ENCODE measurements around the gene APOO. TPM values are rescaled to one million over a fixed set of nuclear protein-coding genes. Genes with fewer than 3 reads are reported as not detected.

Gene APOO
- total RNA-seq, 6 donors from 2014 or later = 0.89 to 15.0 (median 12.0) TPM

DNA sequence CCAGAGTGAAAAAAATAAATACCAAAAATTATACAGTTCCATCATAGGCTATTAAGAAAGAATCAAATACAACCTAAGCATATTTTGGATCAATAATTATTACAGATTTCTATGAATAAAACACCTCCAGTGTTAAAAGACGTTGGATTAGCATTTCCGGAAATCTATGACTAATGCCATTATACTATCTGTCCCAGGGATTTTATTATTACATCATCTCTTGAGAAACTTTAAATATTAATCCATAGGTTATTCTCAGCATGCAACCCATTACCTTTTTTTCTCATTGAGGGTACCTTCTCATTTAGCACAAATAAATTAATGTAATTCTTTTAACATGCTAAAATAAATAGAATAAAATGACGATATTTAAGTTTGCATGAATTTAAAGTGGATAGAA is 44.7 kb upstream of the APOO start:
- Histone ChIP-seq H3K9me3 (no peaks in the 10 kb centered on the region), H3K27ac (no peak overlapping the region), H3K27me3 (no peaks in the 10 kb centered on the region), H3K4me1 (no peaks in the 10 kb centered on the region), H3K36me3 (no peaks in the 10 kb centered on the region), H3K4me3 (no peak overlapping the region)
- TF ChIP-seq POLR2AphosphoS5 (IDR thresholded peaks at IDR 0.05) (no peak), POLR2A (IDR thresholded peaks at IDR 0.05) (no peak)
- TF ChIP-seq, protein P1, sequence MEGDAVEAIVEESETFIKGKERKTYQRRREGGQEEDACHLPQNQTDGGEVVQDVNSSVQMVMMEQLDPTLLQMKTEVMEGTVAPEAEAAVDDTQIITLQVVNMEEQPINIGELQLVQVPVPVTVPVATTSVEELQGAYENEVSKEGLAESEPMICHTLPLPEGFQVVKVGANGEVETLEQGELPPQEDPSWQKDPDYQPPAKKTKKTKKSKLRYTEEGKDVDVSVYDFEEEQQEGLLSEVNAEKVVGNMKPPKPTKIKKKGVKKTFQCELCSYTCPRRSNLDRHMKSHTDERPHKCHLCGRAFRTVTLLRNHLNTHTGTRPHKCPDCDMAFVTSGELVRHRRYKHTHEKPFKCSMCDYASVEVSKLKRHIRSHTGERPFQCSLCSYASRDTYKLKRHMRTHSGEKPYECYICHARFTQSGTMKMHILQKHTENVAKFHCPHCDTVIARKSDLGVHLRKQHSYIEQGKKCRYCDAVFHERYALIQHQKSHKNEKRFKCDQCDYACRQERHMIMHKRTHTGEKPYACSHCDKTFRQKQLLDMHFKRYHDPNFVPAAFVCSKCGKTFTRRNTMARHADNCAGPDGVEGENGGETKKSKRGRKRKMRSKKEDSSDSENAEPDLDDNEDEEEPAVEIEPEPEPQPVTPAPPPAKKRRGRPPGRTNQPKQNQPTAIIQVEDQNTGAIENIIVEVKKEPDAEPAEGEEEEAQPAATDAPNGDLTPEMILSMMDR (IDR thresholded peaks at IDR 0.05) = no peak
- ATAC-seq (ENCODE audit: low FRiP score in 2 of 2) = no peak
- 78 to 82% methylated on average over 3 of the region's 3 CpGs for WGBS, 2 donors
- no peak for DNase-seq

DNA sequence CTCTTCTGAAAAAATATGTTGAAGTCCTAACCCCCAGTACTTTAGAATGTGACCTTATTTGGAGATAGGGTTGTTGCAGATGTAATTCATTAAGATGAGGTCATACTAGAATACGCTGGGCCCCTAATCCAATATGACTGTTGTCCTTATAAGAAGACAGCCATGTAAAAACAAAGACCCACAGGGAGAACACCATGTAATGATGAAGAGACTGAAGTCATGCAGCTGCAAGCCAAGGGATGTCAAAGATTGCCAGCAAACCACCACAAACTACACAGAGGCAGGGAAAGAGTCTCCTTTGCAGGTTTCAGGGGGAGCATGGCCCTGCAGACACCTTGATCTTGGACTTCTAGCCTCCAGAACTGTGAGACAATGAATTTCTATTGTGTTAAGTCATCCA is 37.5 kb upstream of the APOO start:
- ATAC-seq (ENCODE audit: low FRiP score in 2 of 2) (no peak), DNase-seq (no peak)
- H3K27me3 ChIP-seq = no peaks in the 10 kb centered on the region
- no peaks in the 10 kb centered on the region for H3K36me3 ChIP-seq
- H3K9me3 ChIP-seq = no peaks in the 10 kb centered on the region
- no peak overlapping the region for H3K4me3 ChIP-seq
- H3K4me1 ChIP-seq = no peaks in the 10 kb centered on the region
- WGBS, 2 donors = 100% methylated on average over 1 of the region's 1 CpG
- TF ChIP-seq, protein P1 (IDR thresholded peaks at IDR 0.05) = no peak
- H3K27ac ChIP-seq = no peak overlapping the region

DNA sequence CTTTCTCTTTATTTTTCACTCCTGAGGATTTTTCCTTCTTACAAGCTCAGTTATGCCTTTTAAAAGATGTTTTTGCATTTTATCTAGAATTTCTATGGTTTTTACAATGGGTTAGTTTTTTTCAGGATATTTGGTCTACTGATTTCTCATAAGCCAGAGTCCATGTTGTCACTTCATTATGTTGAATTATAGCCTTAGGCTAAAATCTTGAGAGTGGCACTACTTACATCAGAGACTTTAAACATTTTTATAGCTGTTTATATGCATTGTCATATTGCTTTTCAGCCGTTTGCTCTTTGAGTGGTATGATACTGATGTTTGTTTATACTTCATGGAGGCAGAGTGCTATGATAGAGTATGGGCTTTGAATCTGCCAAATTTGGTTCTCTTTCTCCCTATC is 36.5 kb upstream of the APOO start:
- H3K4me1 ChIP-seq = no peaks in the 10 kb centered on the region
- no peaks in the 10 kb centered on the region for H3K9me3 ChIP-seq
- no peak for DNase-seq
- whole genome bisulfite sequencing, 2 donors = 28 to 29% methylated on average over 1 of the region's 1 CpG
- no peak for TF ChIP-seq POLR2A (IDR thresholded peaks at IDR 0.05)
- no peak for TF ChIP-seq POLR2AphosphoS5 (IDR thresholded peaks at IDR 0.05)
- TF ChIP-seq, protein P1 (IDR thresholded peaks at IDR 0.05) = no peak
- no peak for TF ChIP-seq EP300 (IDR thresholded peaks at IDR 0.05)
- no peak overlapping the region for H3K4me3 ChIP-seq
- no peaks in the 10 kb centered on the region for H3K27me3 ChIP-seq
- no peak for ATAC-seq (ENCODE audit: low FRiP score in 2 of 2)
- no peak overlapping the region for H3K27ac ChIP-seq
- no peaks in the 10 kb centered on the region for H3K36me3 ChIP-seq

DNA sequence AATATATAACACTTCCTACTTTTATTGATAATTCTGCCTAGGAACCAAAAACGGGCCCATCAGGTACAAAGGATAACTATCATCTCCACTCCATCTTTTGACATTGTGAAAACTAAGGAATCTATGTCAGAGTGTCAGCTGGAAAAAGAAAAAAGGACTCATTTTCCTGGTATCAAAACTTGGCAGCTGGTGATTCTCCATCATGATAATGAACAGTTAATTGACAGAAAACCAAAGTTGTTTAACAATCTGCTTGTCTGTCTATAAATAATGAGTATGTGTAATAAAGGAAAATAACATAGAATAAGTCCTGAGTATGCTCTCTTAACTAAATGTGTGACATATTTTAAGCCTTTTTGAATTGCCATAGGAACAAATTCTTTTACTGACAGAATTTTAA is 31.5 kb upstream of the APOO start:
- Histone ChIP-seq H3K36me3 (no peaks in the 10 kb centered on the region), H3K4me3 (no peak overlapping the region), H3K9me3 (no peaks in the 10 kb centered on the region), H3K27me3 (no peaks in the 10 kb centered on the region), H3K4me1 (no peaks in the 10 kb centered on the region), H3K27ac (no peak overlapping the region)
- WGBS, 2 donors = 43 to 79% methylated on average over 1 of the region's 1 CpG
- ATAC-seq (ENCODE audit: low FRiP score in 2 of 2) = no peak
- TF ChIP-seq EP300 (IDR thresholded peaks at IDR 0.05) = no peak
- no peak for TF ChIP-seq POLR2A (IDR thresholded peaks at IDR 0.05)
- TF ChIP-seq, protein P1 (IDR thresholded peaks at IDR 0.05) = no peak
- TF ChIP-seq POLR2AphosphoS5 (IDR thresholded peaks at IDR 0.05) = no peak
- no peak for DNase-seq

DNA sequence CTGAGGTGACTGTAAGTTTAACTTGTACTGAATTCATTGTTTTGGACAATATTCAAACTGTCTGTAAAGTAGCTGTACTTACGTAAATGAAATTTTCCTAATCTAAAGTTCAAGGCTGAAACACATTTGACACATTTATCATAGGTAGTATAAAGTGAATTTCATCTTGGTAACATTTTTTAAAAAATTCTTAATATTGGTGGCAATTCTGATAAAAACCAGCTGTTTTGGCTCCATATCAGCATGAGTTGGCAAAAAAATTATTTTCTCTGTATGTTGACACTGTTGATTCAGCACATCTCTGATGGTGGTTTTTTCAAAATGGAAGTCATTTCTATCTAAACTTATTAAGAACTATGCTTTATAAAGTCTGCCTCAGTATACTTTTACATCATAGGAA is 31.0 kb upstream of the APOO start:
- Histone ChIP-seq H3K9me3 (no peaks in the 10 kb centered on the region), H3K27me3 (no peaks in the 10 kb centered on the region), H3K27ac (no peak overlapping the region), H3K4me1 (no peaks in the 10 kb centered on the region), H3K36me3 (no peaks in the 10 kb centered on the region), H3K4me3 (no peak overlapping the region)
- no peak for DNase-seq
- ATAC-seq (ENCODE audit: low FRiP score in 2 of 2) = no peak
- TF ChIP-seq, protein P1 (IDR thresholded peaks at IDR 0.05) = no peak
- TF ChIP-seq POLR2A (IDR thresholded peaks at IDR 0.05) (no peak), POLR2AphosphoS5 (IDR thresholded peaks at IDR 0.05) (no peak), EP300 (IDR thresholded peaks at IDR 0.05) (no peak)
- WGBS, 2 donors = 75 to 81% methylated on average over 1 of the region's 1 CpG

Measured in upper lobe of left lung (tissue), 6 donors.